ENCODE data around the gene PRRC2B. TPM values are rescaled to one million over a fixed set of nuclear protein-coding genes. Genes with fewer than 3 reads are reported as not detected.
A peak's percentile ranks its signal among the peaks of the same experiment; 100 is the strongest.

The PRRC2B gene
- total RNA-seq, 4 donors from 2014 or later, result 102 to 198 (median 108) TPM

GRCh38 chr9:131478911-131479310 lies 85.0 kb downstream of the PRRC2B start:
- Histone ChIP-seq H3K27me3 (no peaks in the 10 kb centered on the region), H3K4me1 (peaks cover 0 to 39% (median 5%) of the 10 kb centered on the region in 3 donors), H3K9me3 (no peaks in the 10 kb centered on the region), H3K27ac (no peak overlapping the region), H3K36me3 (peaks cover 0 to 97% of the 10 kb centered on the region in 2 donors), H3K4me3 (no peak overlapping the region)
- 83 to 86% methylated on average over 2 to 8 of the region's 10 CpGs for WGBS, 2 donors (ENCODE audit: low coverage in 1 of 2)
- ATAC-seq, result no peak
- TF ChIP-seq POLR2A (IDR thresholded peaks at IDR 0.05) (no peak), POLR2AphosphoS5 (IDR thresholded peaks at IDR 0.05) (no peak), EP300 (IDR thresholded peaks at IDR 0.05) (no peak), CTCF (IDR thresholded peaks at IDR 0.05) (no peak)

GRCh38 chr9:131480258-131480657 lies 86.4 kb downstream of the PRRC2B start:
- Histone ChIP-seq H3K4me1 (peaks cover 4 to 52% (median 15%) of the 10 kb centered on the region in 3 donors), H3K9me3 (no peaks in the 10 kb centered on the region), H3K4me3 (no peak overlapping the region), H3K36me3 (peaks cover 0 to 97% of the 10 kb centered on the region in 2 donors), H3K27ac (peak overlapping the region in 2 of 4 donors; percentile 82 to 86), H3K27me3 (no peaks in the 10 kb centered on the region)
- ATAC-seq, result no peak
- 100% methylated on average over 1 of the region's 1 CpG; no CpG with 5 or more reads in 1 of the 2 donors for WGBS, 2 donors (ENCODE audit: low coverage in 1 of 2)
- TF ChIP-seq CTCF (IDR thresholded peaks at IDR 0.05) (no peak), EP300 (IDR thresholded peaks at IDR 0.05) (no peak), POLR2AphosphoS5 (IDR thresholded peaks at IDR 0.05) (no peak), POLR2A (IDR thresholded peaks at IDR 0.05) (no peak)

- no peak for TF ChIP-seq CTCF (IDR thresholded peaks at IDR 0.05)
- TF ChIP-seq POLR2A (IDR thresholded peaks at IDR 0.05), result no peak
- TF ChIP-seq EP300 (IDR thresholded peaks at IDR 0.05), result no peak
- no peak for TF ChIP-seq POLR2AphosphoS5 (IDR thresholded peaks at IDR 0.05)
- Histone ChIP-seq H3K27ac (peak overlapping the region; percentile 66 to 89 (median 84)), H3K27me3 (no peaks in the 10 kb centered on the region), H3K4me3 (no peak overlapping the region), H3K9me3 (no peaks in the 10 kb centered on the region), H3K4me1 (peaks cover 4 to 67% (median 15%) of the 10 kb centered on the region in 3 donors), H3K36me3 (peaks cover 0 to 97% of the 10 kb centered on the region in 2 donors)
- 51 to 78% methylated on average over 4 to 6 of the region's 19 CpGs for whole genome bisulfite sequencing, 2 donors (ENCODE audit: low coverage in 1 of 2)
- no peak for ATAC-seq
These were observed 87.8 kb downstream of the PRRC2B start for GRCh38 chr9:131481441-131482342.

GRCh38 chr9:131482343-131483006 lies 88.6 kb downstream of the PRRC2B start:
- no peak overlapping the region for H3K4me3 ChIP-seq
- peak overlapping the region; percentile 66 to 89 (median 84) for H3K27ac ChIP-seq
- TF ChIP-seq POLR2AphosphoS5 (IDR thresholded peaks at IDR 0.05) (no peak), EP300 (IDR thresholded peaks at IDR 0.05) (no peak), CTCF (IDR thresholded peaks at IDR 0.05) (no peak), POLR2A (IDR thresholded peaks at IDR 0.05) (no peak)
- no peaks in the 10 kb centered on the region for H3K27me3 ChIP-seq
- no peaks in the 10 kb centered on the region for H3K9me3 ChIP-seq
- H3K36me3 ChIP-seq, result peaks cover 0 to 97% of the 10 kb centered on the region in 2 donors
- WGBS, 2 donors (ENCODE audit: low coverage in 1 of 2), result 82 to 91% methylated on average over 12 to 16 of the region's 24 CpGs
- H3K4me1 ChIP-seq, result peaks cover 4 to 74% (median 15%) of the 10 kb centered on the region in 3 donors
- ATAC-seq, result no peak
